ENCODE data around the gene GAMT.

Gene GAMT

DNA sequence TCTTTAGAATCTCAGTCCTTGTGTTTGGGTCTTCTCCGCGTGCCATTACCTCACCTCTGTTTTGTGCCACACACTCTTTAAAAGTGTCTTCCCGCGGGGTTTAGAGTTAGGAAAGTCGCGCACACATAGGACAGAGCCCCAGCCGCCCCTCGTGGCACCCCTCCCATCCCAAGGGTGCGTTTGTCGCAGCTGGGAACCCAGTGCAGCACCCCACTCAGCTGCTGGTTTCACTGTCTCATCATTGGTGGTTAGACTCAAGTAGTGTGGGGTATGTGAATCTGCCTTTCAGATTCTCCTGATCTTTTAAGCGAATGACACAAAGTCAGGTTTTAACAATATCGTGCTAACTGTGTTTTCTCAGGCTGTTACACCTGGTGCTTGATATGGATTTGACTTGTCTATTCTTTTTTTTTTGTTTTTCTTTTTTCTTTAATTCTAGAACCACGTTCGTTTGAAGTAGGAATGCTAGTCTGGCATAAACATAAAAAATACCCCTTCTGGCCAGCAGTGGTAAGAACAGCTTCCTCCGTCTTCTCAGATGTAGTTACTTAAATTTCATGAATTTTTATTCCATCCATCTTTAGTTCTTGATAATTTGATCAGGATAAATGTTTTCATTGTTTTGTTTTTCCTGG lies 37.2 kb downstream of the GAMT start:
- Histone ChIP-seq H3K9me3 (ENCODE audit: control insufficient read depth in 2 of 2, low read length in 2 of 2) (no peaks in the 10 kb centered on the region), H3K36me3 (ENCODE audit: control insufficient read depth in 2 of 2, insufficient read depth in 2 of 2, low read length in 2 of 2) (peaks cover 29 to 40% of the 10 kb centered on the region in 2 donors), H3K27ac (ENCODE audit: low read depth in 2 of 2, low read length in 2 of 2) (no peak overlapping the region), H3K4me1 (ENCODE audit: control insufficient read depth in 2 of 2, insufficient read depth in 2 of 2, low read length in 2 of 2) (peaks cover 0 to 7% of the 10 kb centered on the region in 2 donors), H3K27me3 (ENCODE audit: control insufficient read depth in 2 of 2, insufficient read depth in 2 of 2, low read length in 2 of 2) (no peaks in the 10 kb centered on the region), H3K4me3 (ENCODE audit: low read length in 2 of 2) (no peak overlapping the region), H3K9ac (ENCODE audit: low read depth in 1 of 2, low read length in 2 of 2) (no peak overlapping the region)

DNA sequence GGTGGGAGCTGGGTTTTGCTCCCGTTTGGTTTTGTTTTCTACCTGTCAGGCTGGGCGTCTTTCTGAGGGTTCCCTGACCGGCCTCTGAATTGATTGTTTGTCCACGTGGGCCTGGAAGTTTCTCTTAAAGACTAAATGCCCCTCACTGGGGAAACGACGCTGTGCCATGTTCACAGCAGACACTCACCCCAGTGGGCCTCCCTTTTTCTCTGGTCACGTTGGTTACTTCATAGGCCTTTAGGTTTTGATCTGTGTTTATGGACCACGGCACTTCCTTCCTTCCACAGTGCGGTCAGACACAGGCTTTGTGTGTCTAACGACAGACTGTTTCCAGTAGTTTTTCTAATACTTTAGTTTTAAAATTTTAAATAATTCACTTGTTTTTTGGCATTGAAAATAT lies 37.7 kb downstream of the GAMT start:
- H3K27ac ChIP-seq (ENCODE audit: low read depth in 2 of 2, low read length in 2 of 2), result peak overlapping the region; percentile 2 to 20
- peaks cover 32 to 44% of the 10 kb centered on the region in 2 donors for H3K36me3 ChIP-seq (ENCODE audit: control insufficient read depth in 2 of 2, insufficient read depth in 2 of 2, low read length in 2 of 2)
- H3K4me1 ChIP-seq (ENCODE audit: control insufficient read depth in 2 of 2, insufficient read depth in 2 of 2, low read length in 2 of 2), result peaks cover 0 to 7% of the 10 kb centered on the region in 2 donors
- H3K27me3 ChIP-seq (ENCODE audit: control insufficient read depth in 2 of 2, insufficient read depth in 2 of 2, low read length in 2 of 2), result no peaks in the 10 kb centered on the region
- no peaks in the 10 kb centered on the region for H3K9me3 ChIP-seq (ENCODE audit: control insufficient read depth in 2 of 2, low read length in 2 of 2)
- H3K9ac ChIP-seq (ENCODE audit: low read depth in 1 of 2, low read length in 2 of 2), result no peak overlapping the region
- H3K4me3 ChIP-seq (ENCODE audit: low read length in 2 of 2), result no peak overlapping the region

DNA sequence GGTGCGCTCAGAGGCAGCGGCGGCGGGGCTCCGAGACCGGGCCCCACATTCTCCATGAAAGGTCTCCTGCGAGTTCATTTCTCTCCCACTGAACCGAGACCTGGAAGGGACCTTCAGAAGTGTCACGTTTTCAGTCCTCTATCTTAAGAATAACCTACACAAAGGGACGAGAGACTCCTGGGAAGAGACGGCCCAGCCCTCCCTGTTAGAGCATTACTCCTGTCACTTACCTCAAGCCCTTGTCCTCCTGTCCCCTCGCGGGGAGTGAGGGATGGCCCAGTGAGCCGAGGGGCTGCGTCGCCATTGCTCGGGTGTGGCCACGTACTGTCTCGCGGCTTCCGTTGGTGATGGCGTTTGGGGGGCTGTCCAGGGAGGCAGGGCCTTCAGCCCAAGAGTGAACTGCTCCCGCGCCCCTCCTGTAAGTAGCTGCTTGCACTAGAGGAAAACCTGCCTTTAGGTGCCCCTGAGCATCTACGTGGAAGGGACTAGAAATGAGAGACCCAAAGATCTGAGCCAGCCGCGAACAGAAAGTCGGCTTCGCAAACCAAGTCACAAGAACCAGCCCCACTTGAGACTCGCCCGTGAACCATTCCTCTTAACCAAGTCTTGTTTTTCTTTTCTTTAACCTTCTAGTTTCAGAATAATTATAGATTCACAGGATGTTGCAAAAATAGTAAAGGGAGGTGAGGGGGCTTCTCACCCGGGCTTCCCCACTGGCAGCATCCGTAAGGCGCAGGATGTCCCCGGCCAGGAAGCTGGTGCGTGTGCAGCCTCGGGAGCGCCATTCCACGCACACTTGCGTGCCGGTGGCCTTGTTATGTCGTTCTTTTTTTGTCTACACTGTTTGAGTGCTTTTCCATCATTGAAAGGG lies 38.7 kb downstream of the GAMT start:
- Histone ChIP-seq H3K36me3 (ENCODE audit: control insufficient read depth in 2 of 2, insufficient read depth in 2 of 2, low read length in 2 of 2) (peaks cover 38 to 50% of the 10 kb centered on the region in 2 donors), H3K27ac (ENCODE audit: low read depth in 2 of 2, low read length in 2 of 2) (peak overlapping the region in 1 of 2 donors; percentile 2), H3K4me1 (ENCODE audit: control insufficient read depth in 2 of 2, insufficient read depth in 2 of 2, low read length in 2 of 2) (peaks cover 0 to 7% of the 10 kb centered on the region in 2 donors), H3K9me3 (ENCODE audit: control insufficient read depth in 2 of 2, low read length in 2 of 2) (no peaks in the 10 kb centered on the region), H3K9ac (ENCODE audit: low read depth in 1 of 2, low read length in 2 of 2) (no peak overlapping the region), H3K27me3 (ENCODE audit: control insufficient read depth in 2 of 2, insufficient read depth in 2 of 2, low read length in 2 of 2) (no peaks in the 10 kb centered on the region), H3K4me3 (ENCODE audit: low read length in 2 of 2) (no peak overlapping the region)

DNA sequence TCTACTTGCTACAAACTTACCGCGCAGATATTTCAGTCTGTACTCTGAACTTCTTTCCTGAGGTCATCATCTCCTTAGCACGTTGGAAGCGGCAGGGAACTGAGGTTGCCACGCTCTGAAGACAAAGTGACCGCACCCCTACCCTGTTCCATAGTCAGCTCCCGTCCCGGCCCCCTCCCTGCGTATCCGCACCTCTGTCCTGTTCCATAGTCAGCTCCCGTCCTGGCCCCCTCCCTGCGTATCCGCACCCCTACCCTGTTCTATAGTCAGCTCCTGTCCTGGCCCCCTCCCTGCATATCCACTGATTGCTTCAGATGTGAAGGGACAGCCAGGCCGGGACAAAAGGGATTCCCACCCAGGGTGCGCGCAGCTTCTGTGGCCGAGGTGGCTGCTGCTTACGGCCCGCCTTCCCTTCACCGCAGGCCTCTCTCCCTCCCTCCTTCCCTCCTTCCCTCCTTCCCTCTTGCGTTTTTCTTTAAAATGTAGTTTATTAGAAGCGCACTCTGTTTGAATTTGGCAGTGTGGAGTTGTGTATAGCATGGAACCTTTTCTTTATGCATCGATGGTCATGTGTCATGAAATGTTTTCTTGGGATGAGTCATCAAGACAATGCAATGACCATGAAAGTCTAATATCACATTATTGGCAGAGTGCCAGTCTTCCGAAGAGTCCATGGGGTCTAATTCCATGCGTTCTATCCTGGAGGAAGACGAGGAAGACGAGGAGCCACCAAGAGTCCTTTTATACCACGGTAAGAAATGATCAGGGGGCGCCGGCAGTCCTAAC lies 39.5 kb downstream of the GAMT start:
- H3K9ac ChIP-seq (ENCODE audit: low read depth in 1 of 2, low read length in 2 of 2), result no peak overlapping the region

DNA sequence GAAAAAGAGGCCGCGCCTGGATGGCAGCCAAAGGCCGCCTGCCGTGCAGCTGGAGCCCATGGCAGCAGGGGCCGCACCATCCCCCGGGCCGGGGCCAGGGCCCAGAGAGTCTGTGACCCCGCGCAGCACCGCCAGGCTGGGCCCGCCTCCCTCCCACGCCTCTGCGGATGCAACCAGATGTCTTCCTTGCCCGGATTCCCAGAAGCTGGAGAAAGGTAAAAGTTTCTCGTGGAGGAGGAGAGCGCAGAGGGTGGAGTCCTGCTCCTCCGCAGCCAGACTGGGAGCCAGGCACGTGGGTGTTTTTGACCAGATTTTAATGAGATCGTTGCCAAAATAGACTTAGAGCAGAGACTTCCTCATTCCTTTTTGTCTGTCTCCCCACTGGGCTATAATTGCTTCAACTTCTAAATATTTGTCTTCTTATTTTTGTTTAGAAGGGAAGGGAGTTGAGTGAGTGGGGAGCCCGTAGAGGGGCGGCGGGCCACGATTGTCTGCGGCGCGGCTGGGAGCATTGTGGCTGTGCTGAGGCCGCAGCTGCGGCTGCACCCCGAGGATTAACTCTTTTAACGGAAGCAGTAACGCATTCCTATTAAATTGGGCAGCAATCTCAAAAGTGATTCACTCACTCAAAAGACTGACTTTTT lies 40.4 kb downstream of the GAMT start:
- Histone ChIP-seq H3K4me1 (ENCODE audit: control insufficient read depth in 2 of 2, insufficient read depth in 2 of 2, low read length in 2 of 2) (peaks cover 5 to 16% of the 10 kb centered on the region in 2 donors), H3K9me3 (ENCODE audit: control insufficient read depth in 2 of 2, low read length in 2 of 2) (no peaks in the 10 kb centered on the region), H3K27ac (ENCODE audit: low read depth in 2 of 2, low read length in 2 of 2) (peak overlapping the region; percentile 6 to 40), H3K27me3 (ENCODE audit: control insufficient read depth in 2 of 2, insufficient read depth in 2 of 2, low read length in 2 of 2) (no peaks in the 10 kb centered on the region), H3K36me3 (ENCODE audit: control insufficient read depth in 2 of 2, insufficient read depth in 2 of 2, low read length in 2 of 2) (peaks cover 35 to 47% of the 10 kb centered on the region in 2 donors), H3K4me3 (ENCODE audit: low read length in 2 of 2) (peak overlapping the region in 1 of 2 donors; percentile 1), H3K9ac (ENCODE audit: low read depth in 1 of 2, low read length in 2 of 2) (no peak overlapping the region)

More for the DNA sequence above, 39.5 kb downstream of the GAMT start:
- no peaks in the 10 kb centered on the region for H3K27me3 ChIP-seq (ENCODE audit: control insufficient read depth in 2 of 2, insufficient read depth in 2 of 2, low read length in 2 of 2)
- H3K27ac ChIP-seq (ENCODE audit: low read depth in 2 of 2, low read length in 2 of 2), result no peak overlapping the region
- H3K36me3 ChIP-seq (ENCODE audit: control insufficient read depth in 2 of 2, insufficient read depth in 2 of 2, low read length in 2 of 2), result peaks cover 40 to 47% of the 10 kb centered on the region in 2 donors
- H3K4me3 ChIP-seq (ENCODE audit: low read length in 2 of 2), result no peak overlapping the region
- no peaks in the 10 kb centered on the region for H3K9me3 ChIP-seq (ENCODE audit: control insufficient read depth in 2 of 2, low read length in 2 of 2)
- peaks cover 1 to 9% of the 10 kb centered on the region in 2 donors for H3K4me1 ChIP-seq (ENCODE audit: control insufficient read depth in 2 of 2, insufficient read depth in 2 of 2, low read length in 2 of 2)

DNA sequence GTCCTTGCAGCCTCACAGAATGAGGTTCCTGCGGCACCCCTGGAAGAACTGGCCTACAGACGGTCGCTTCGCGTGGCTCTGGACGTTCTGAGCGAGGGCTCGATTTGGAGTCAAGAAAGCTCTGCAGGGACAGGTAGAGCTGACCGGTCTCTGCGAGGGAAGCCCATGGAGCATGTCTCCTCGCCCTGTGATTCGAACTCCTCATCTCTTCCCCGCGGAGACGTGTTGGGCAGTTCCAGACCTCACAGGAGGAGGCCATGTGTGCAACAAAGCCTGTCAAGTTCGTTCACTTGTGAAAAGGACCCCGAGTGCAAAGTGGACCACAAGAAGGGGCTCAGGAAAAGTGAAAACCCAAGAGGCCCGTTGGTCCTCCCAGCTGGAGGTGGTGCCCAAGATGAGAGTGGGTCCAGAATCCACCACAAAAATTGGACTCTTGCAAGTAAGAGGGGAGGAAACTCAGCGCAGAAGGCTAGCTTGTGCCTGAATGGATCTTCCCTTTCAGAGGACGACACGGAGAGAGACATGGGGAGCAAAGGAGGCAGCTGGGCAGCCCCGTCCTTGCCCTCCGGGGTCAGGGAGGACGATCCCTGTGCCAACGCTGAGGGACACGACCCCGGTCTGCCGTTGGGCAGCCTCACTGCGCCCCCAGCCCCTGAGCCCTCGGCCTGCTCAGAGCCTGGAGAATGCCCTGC lies 41.1 kb downstream of the GAMT start:
- H3K4me1 ChIP-seq (ENCODE audit: control insufficient read depth in 2 of 2, insufficient read depth in 2 of 2, low read length in 2 of 2), result peaks cover 10 to 22% of the 10 kb centered on the region in 2 donors
- no peaks in the 10 kb centered on the region for H3K9me3 ChIP-seq (ENCODE audit: control insufficient read depth in 2 of 2, low read length in 2 of 2)
- H3K27me3 ChIP-seq (ENCODE audit: control insufficient read depth in 2 of 2, insufficient read depth in 2 of 2, low read length in 2 of 2), result no peaks in the 10 kb centered on the region
- peak overlapping the region; percentile 6 to 40 for H3K27ac ChIP-seq (ENCODE audit: low read depth in 2 of 2, low read length in 2 of 2)
- H3K9ac ChIP-seq (ENCODE audit: low read depth in 1 of 2, low read length in 2 of 2), result no peak overlapping the region
- peaks cover 35 to 42% of the 10 kb centered on the region in 2 donors for H3K36me3 ChIP-seq (ENCODE audit: control insufficient read depth in 2 of 2, insufficient read depth in 2 of 2, low read length in 2 of 2)
- H3K4me3 ChIP-seq (ENCODE audit: low read length in 2 of 2), result no peak overlapping the region

DNA sequence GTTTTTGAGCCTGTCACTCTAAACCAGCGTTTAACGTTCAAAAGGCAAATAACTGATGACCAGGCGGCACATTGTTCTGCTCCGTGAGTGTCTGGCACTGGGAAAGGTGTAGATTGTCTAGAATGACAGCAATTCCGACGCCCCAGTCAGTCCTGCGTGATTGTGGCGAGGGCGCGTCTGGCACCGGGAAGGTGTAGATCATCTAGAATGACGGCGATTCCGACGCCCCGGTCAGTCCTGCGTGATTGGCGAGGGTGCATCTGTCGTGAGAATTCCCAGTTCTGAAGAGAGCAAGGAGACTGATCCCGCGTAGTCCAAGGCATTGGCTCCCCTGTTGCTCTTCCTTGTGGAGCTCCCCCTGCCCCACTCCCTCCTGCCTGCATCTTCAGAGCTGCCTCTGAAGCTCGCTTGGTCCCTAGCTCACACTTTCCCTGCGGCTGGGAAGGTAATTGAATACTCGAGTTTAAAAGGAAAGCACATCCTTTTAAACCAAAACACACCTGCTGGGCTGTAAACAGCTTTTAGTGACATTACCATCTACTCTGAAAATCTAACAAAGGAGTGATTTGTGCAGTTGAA lies 43.7 kb downstream of the GAMT start:
- Histone ChIP-seq H3K36me3 (ENCODE audit: control insufficient read depth in 2 of 2, insufficient read depth in 2 of 2, low read length in 2 of 2) (peaks cover 27 to 28% of the 10 kb centered on the region in 2 donors), H3K4me1 (ENCODE audit: control insufficient read depth in 2 of 2, insufficient read depth in 2 of 2, low read length in 2 of 2) (peaks cover 10 to 25% of the 10 kb centered on the region in 2 donors), H3K9me3 (ENCODE audit: control insufficient read depth in 2 of 2, low read length in 2 of 2) (no peaks in the 10 kb centered on the region), H3K27me3 (ENCODE audit: control insufficient read depth in 2 of 2, insufficient read depth in 2 of 2, low read length in 2 of 2) (no peaks in the 10 kb centered on the region), H3K4me3 (ENCODE audit: low read length in 2 of 2) (no peak overlapping the region), H3K27ac (ENCODE audit: low read depth in 2 of 2, low read length in 2 of 2) (no peak overlapping the region), H3K9ac (ENCODE audit: low read depth in 1 of 2, low read length in 2 of 2) (no peak overlapping the region)

DNA sequence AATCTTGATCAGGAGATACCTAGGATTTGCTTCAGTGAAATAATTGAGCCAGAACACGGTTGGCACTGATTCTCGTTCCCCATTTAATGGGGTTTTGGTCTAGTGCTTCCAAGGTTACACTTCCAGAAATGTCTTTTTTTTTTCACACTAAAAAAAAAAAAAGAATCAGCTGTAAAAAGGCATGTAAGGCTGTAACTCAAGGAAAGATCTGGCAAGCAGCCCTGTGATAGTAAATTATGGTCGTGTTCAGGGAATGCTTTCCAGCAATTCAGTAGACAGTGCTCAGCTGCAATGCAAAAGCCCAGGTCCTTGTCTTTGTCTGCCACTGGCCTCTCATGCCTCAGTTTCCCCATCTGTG lies 44.9 kb downstream of the GAMT start:
- Histone ChIP-seq H3K9ac (ENCODE audit: low read depth in 1 of 2, low read length in 2 of 2) (peak overlapping the region; percentile 18 to 39), H3K4me1 (ENCODE audit: control insufficient read depth in 2 of 2, insufficient read depth in 2 of 2, low read length in 2 of 2) (peaks cover 10 to 22% of the 10 kb centered on the region in 2 donors), H3K36me3 (ENCODE audit: control insufficient read depth in 2 of 2, insufficient read depth in 2 of 2, low read length in 2 of 2) (peaks cover 23 to 24% of the 10 kb centered on the region in 2 donors), H3K27ac (ENCODE audit: low read depth in 2 of 2, low read length in 2 of 2) (peak overlapping the region; percentile 31 to 46), H3K9me3 (ENCODE audit: control insufficient read depth in 2 of 2, low read length in 2 of 2) (no peaks in the 10 kb centered on the region), H3K27me3 (ENCODE audit: control insufficient read depth in 2 of 2, insufficient read depth in 2 of 2, low read length in 2 of 2) (no peaks in the 10 kb centered on the region), H3K4me3 (ENCODE audit: low read length in 2 of 2) (peak overlapping the region; percentile 76 to 92)

All from mucosa of rectum (tissue), 2 donors.